HCT116 (cell line): ENCODE results near the gene DIS3L2. TPM values are rescaled to one million over a fixed set of nuclear protein-coding genes. Genes with fewer than 3 reads are reported as not detected.

ENCODE experiments used
- ATAC-seq: fragments of 200-7000 bp; cut with Tn5 transposase; 2 replicates; pipeline ENCODE4 v1.9.1; 2020; ENCODE audit warnings: mild to moderate bottlenecking, moderate library complexity
- BruUV-seq: library from RNA; stranded (reverse); fragments of 400-500 nt; replicated peaks from 2 replicates; lab custom pipeline; 2021; lab: Mats Ljungman, UMichigan
- CTCF ChIA-PET: fragments of 300-600 bp; sonication (Branson Sonifier 250); formaldehyde crosslinking; loops from one replicate; lab custom pipeline; 2021; ENCODE audit warnings: antibody characterized with exemption; lab: Charles Lee
- POLR2A ChIA-PET: fragments of 300-600, 350-600 bp; sonication (Branson Sonifier 250); formaldehyde crosslinking; loops from one replicate; lab custom pipeline; 2021; ENCODE audit warnings: antibody characterized with exemption; lab: Charles Lee
- RAD21 ChIA-PET, 2 experiments: fragments of 300-600 bp; sonication (Branson Sonifier 250); formaldehyde crosslinking; loops; one replicate each; lab custom pipeline; 2023; ENCODE audit warnings: low total read pairs in 2 of 2; ENCODE audit not compliant: uncharacterized antibody in 2 of 2, unreplicated experiment in 2 of 2, low non-redundant PET in 1 of 2; lab: Charles Lee
- DNase-seq: peaks from one replicate; pipeline ENCODE4 v3.0.0-alpha.2; 2010; ENCODE audit warnings: low read depth, low spot score
- H2AFZ ChIP-seq: fragments of 200-600 bp; shearing (Covaris generic), sonication (generic); 2 replicates; pipeline ENCODE4 v1.6.1; 2017; ENCODE audit warnings: low read depth, mixed run types, mixed read lengths, antibody characterized with exemption, low read length; ENCODE audit not compliant: poor library complexity, severe bottlenecking
- H3K27ac ChIP-seq: 2 replicates; pipeline ENCODE4 v1.5.1; 2012; ENCODE audit warnings: low read depth, low read length
- H3K27me3 ChIP-seq: fragments of 200-600 bp; sonication (generic); 2 replicates; pipeline ENCODE4 v1.6.1; 2016; ENCODE audit warnings: mixed run types, low read length, mixed read lengths; ENCODE audit not compliant: insufficient read depth
- H3K36me3 ChIP-seq, 2 experiments: fragments of 200-500 bp in 1 of 2; fragments of 200-600 bp in 1 of 2; sonication (Bioruptor generic) in 1 of 2; sonication (generic) in 1 of 2; 2 replicates each; pipeline versions ENCODE4 v1.5.1 to v1.6.1; 2014 to 2016; ENCODE audit warnings: low read length in 2 of 2, inconsistent platforms in 1 of 2, mixed read lengths in 1 of 2, mixed run types in 1 of 2; ENCODE audit not compliant: insufficient read depth in 2 of 2, control insufficient read depth in 1 of 2
- H3K4me1 ChIP-seq, 2 experiments: fragments of 200-600 bp in 1 of 2; sonication (generic) in 1 of 2; 2 replicates each; pipeline versions ENCODE4 v1.5.1 to v1.6.1; 2012 to 2017; ENCODE audit warnings: low read length in 2 of 2, inconsistent platforms in 1 of 2, mild to moderate bottlenecking in 1 of 2, mixed read lengths in 1 of 2, mixed run types in 1 of 2, moderate library complexity in 1 of 2; ENCODE audit not compliant: insufficient read depth in 2 of 2, control insufficient read depth in 1 of 2
- H3K4me2 ChIP-seq: fragments of 200-600 bp; sonication (generic); 2 replicates; pipeline ENCODE4 v1.6.1; 2017; ENCODE audit warnings: mixed run types, low read length, mixed read lengths
- H3K4me3 ChIP-seq, 2 experiments: fragments of 200-600 bp in 1 of 2; sonication (generic) in 1 of 2; replicated peaks in 1 of 2; 2 replicates each; pipeline ENCODE4 v1.5.1; 2011 to 2016; ENCODE audit warnings: low read length in 2 of 2, control low read depth in 1 of 2, low read depth in 1 of 2, mild to moderate bottlenecking in 1 of 2, mixed read lengths in 1 of 2, mixed run types in 1 of 2
- H3K79me2 ChIP-seq: fragments of 200-600 bp; sonication (generic); 2 replicates; pipeline ENCODE4 v1.6.1; 2017; ENCODE audit warnings: mild to moderate bottlenecking, mixed run types, low read length, moderate library complexity, mixed read lengths; ENCODE audit not compliant: insufficient read depth
- H3K9ac ChIP-seq: fragments of 200-600 bp; sonication (generic); 2 replicates; pipeline ENCODE4 v1.6.1; 2016; ENCODE audit warnings: low read length, mixed read lengths
- H3K9me2 ChIP-seq: fragments of 200-600 bp; sonication (generic), shearing (Covaris generic); 2 replicates; pipeline ENCODE4 v1.6.1; 2017; ENCODE audit warnings: mixed run types, mild to moderate bottlenecking, moderate library complexity; ENCODE audit not compliant: insufficient read depth
- H3K9me3 ChIP-seq, 2 experiments: fragments of 200-500 bp in 1 of 2; fragments of 200-600 bp in 1 of 2; sonication (Bioruptor generic) in 1 of 2; sonication (generic) in 1 of 2; 2 replicates each; pipeline ENCODE4 v1.6.1; 2014 to 2017; ENCODE audit warnings: low read length in 2 of 2, mixed read lengths in 2 of 2, inconsistent platforms in 1 of 2, low read depth in 1 of 2, mild to moderate bottlenecking in 1 of 2, mixed run types in 1 of 2, moderate library complexity in 1 of 2; ENCODE audit not compliant: control insufficient read depth in 1 of 2, insufficient read depth in 1 of 2
- H4K20me1 ChIP-seq: fragments of 200-600 bp; sonication (generic), shearing (Covaris generic); 2 replicates; pipeline ENCODE4 v1.6.1; 2017; ENCODE audit warnings: mixed run types, mild to moderate bottlenecking, moderate library complexity; ENCODE audit not compliant: insufficient read depth
- ATF3 ChIP-seq: IDR thresholded peaks from 2 replicates; pipeline ENCODE4 v1.6.1; 2012
- CBX3 ChIP-seq: IDR thresholded peaks from 2 replicates; pipeline ENCODE4 v1.6.1; 2012; ENCODE audit warnings: low read depth
- CEBPB ChIP-seq: IDR thresholded peaks from 2 replicates; pipeline ENCODE4 v1.6.1; 2012; ENCODE audit warnings: low read depth
- EGR1 ChIP-seq: IDR thresholded peaks from 2 replicates; pipeline ENCODE4 v1.6.1; 2012; ENCODE audit warnings: low read depth
- EZH2 ChIP-seq: fragments of 200-600 bp; sonication (generic); IDR thresholded peaks from 2 replicates; pipeline ENCODE4 v1.6.1; 2017; ENCODE audit warnings: antibody characterized with exemption, mixed run types
- EZH2phosphoT487 ChIP-seq: fragments of 200-600 bp; IDR thresholded peaks from 2 replicates; pipeline ENCODE4 v1.6.1; 2018; ENCODE audit warnings: antibody characterized with exemption, borderline replicate concordance
- JUND ChIP-seq: IDR thresholded peaks from 2 replicates; pipeline ENCODE4 v1.6.1; 2012
- RAD21 ChIP-seq: IDR thresholded peaks from 2 replicates; pipeline ENCODE4 v1.6.1; 2012; ENCODE audit warnings: low read depth, mild to moderate bottlenecking
- SRF ChIP-seq: IDR thresholded peaks from 2 replicates; pipeline ENCODE4 v1.6.1; 2012; ENCODE audit warnings: low read depth
- TCF7L2 ChIP-seq: IDR thresholded peaks from 2 replicates; pipeline ENCODE4 v1.7.0; 2011; ENCODE audit warnings: borderline replicate concordance, inconsistent platforms; ENCODE audit not compliant: insufficient read depth, insufficient read length; ENCODE audit errors: extremely low read depth
- ZFX ChIP-seq: fragments of 450-650 bp; IDR thresholded peaks from 2 replicates; pipeline ENCODE4 v1.6.1; 2017
- ZNF274 ChIP-seq: fragments of 200-500 bp; sonication (Bioruptor generic); IDR thresholded peaks from 2 replicates; pipeline ENCODE4 v1.6.1; 2014; ENCODE audit warnings: mild to moderate bottlenecking, low read depth, low read length, inconsistent platforms
- intact Hi-C: fragments of 100-400 bp; cut with micrococcal nuclease; formaldehyde crosslinking; loops from 2 replicates; pipeline ENCODE4 v1.10.0; 2022
- total RNA-seq: library from RNA; stranded (reverse); gene quantifications from one replicate; pipeline ENCODE4 v1.2.1, GENCODE V29; 2021; ENCODE audit not compliant: unreplicated experiment
- TF ChIP-seq, protein P1 (sequence below), 3 experiments: fragments of 200-600 bp in 1 of 3; sonication (generic) in 1 of 3; IDR thresholded peaks in 2 of 3; conservative IDR thresholded peaks in 1 of 3; 2 replicates each; pipeline ENCODE4 v1.5.1; 2012 to 2017; ENCODE audit warnings: low read depth in 2 of 3, low read length in 2 of 3, antibody characterized with exemption in 1 of 3, borderline replicate concordance in 1 of 3, control low read depth in 1 of 3, mild to moderate bottlenecking in 1 of 3, mixed read lengths in 1 of 3, mixed run types in 1 of 3, moderate library complexity in 1 of 3; ENCODE audit not compliant: insufficient read depth in 1 of 3
- TF ChIP-seq, protein P2 (sequence below): IDR thresholded peaks from 2 replicates; pipeline ENCODE4 v1.6.1; 2011; ENCODE audit warnings: mild to moderate bottlenecking, low read length, moderate library complexity; ENCODE audit not compliant: insufficient replicate concordance; ENCODE audit errors: extremely low read depth

DIS3L2 gene
- total RNA-seq, 1 experiment from 2014 or later, result 42.5 TPM

DNA sequence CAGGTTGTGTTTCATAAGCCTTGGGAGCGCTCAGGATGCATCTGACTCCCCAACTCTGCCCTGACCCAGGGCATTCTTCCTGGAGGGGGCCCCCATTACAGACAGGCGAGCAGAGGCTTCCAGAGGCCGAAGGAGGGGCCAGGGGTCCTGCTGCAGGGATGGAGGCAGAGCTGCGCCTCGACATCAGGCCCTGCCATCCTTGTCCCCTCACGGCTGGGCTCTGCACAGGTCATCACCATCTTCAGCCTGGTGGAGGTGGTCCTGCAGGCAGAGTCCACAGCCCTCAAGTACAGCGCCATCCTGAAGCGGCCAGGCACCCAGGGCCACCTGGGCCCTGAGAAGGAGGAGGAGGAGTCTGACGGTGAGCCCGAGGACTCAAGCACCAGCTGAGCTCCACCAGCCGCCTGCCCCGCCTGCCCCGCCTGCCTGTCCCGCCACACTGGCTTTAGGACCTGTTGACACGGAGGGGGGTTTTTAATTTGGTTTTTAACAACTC, 374.8 kb downstream of the DIS3L2 start:
- POLR2A ChIA-PET, result no interaction called here

DNA sequence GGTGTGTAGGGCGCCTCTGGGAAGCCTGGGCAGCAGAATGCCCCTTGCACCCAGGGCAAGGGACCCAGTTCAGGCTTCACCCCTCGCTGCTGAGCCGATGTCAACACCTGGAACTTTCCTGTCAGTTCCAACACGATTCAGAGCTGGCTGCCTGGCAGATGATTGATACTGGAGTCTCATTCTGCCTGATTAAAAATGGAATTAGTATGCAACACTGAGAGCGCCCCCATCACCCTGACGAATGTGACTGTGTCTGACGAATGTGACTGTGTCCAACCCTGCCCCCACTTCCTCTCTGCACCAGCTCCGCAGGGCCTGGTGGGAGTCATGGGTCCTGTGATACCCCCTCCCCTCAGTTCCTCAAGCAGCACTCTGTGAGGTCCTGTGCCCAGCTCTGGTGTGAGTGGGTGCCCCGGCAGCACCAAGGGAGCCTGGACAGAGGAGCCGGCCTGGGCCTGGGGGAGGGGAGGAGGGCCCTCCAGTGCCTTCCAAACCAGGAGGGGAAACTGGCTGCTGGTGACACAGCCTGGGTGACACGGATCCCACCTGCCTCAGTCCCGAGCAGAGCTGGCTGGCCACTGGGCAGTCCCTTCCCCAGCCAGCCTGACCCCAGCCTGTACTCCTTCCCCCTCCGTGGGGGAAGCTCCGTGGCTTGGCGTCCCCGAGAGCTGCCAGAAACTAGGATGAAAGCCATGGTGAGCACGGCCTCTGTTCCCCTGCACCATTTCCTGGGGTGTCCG, 375.6 kb downstream of the DIS3L2 start:
- Histone ChIP-seq H2AFZ (no peak overlapping the region), H3K36me3 (no peaks in the 10 kb centered on the region), H3K79me2 (no peaks in the 10 kb centered on the region), H3K9me2 (no peaks in the 10 kb centered on the region), H3K9ac (no peak overlapping the region), H3K4me2 (no peak overlapping the region), H3K27me3 (no peaks in the 10 kb centered on the region), H3K9me3 (no peaks in the 10 kb centered on the region), H3K4me1 (no peaks in the 10 kb centered on the region), H3K27ac (no peak overlapping the region), H4K20me1 (no peaks in the 10 kb centered on the region), H3K4me3 (no peak overlapping the region)
- no TSS peak for BruUV-seq
- ChIA-PET POLR2A (no interaction called here), CTCF (no interaction called here), RAD21 (no interaction called here)
- no peak for ATAC-seq
- no peak for DNase-seq
- intact Hi-C loops, result no loop called here
- TF ChIP-seq, protein P1, sequence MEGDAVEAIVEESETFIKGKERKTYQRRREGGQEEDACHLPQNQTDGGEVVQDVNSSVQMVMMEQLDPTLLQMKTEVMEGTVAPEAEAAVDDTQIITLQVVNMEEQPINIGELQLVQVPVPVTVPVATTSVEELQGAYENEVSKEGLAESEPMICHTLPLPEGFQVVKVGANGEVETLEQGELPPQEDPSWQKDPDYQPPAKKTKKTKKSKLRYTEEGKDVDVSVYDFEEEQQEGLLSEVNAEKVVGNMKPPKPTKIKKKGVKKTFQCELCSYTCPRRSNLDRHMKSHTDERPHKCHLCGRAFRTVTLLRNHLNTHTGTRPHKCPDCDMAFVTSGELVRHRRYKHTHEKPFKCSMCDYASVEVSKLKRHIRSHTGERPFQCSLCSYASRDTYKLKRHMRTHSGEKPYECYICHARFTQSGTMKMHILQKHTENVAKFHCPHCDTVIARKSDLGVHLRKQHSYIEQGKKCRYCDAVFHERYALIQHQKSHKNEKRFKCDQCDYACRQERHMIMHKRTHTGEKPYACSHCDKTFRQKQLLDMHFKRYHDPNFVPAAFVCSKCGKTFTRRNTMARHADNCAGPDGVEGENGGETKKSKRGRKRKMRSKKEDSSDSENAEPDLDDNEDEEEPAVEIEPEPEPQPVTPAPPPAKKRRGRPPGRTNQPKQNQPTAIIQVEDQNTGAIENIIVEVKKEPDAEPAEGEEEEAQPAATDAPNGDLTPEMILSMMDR (IDR thresholded peaks at IDR 0.05 in 2 of 3, conservative IDR thresholded peaks at IDR 0.05 in 1 of 3; ENCODE audit: borderline replicate concordance in 1 of 3, insufficient read depth in 1 of 3, low read depth in 2 of 3, low read length in 2 of 3), result no peak
- no peak for TF ChIP-seq CBX3
- no peak for TF ChIP-seq RAD21
- TF ChIP-seq ZFX, result no peak
- TF ChIP-seq JUND, result no peak
- no peak for TF ChIP-seq CEBPB
- no peak for TF ChIP-seq EZH2
- TF ChIP-seq ZNF274, result no peak
- TF ChIP-seq SRF, result no peak
- no peak for TF ChIP-seq EGR1
- no peak for TF ChIP-seq TCF7L2
- TF ChIP-seq EZH2phosphoT487, result no peak

More for the DNA sequence above, 374.8 kb downstream of the DIS3L2 start:
- Histone ChIP-seq H3K4me2 (no peak overlapping the region), H3K79me2 (no peaks in the 10 kb centered on the region), H3K9me3 (no peaks in the 10 kb centered on the region), H4K20me1 (no peaks in the 10 kb centered on the region), H3K27ac (no peak overlapping the region), H3K4me3 (no peak overlapping the region), H3K9me2 (no peaks in the 10 kb centered on the region), H2AFZ (no peak overlapping the region), H3K27me3 (no peaks in the 10 kb centered on the region), H3K9ac (no peak overlapping the region), H3K4me1 (no peaks in the 10 kb centered on the region), H3K36me3 (no peaks in the 10 kb centered on the region)
- DNase-seq (no peak), ATAC-seq (no peak)
- no TSS peak for BruUV-seq
- CTCF ChIA-PET, result no interaction called here
- intact Hi-C loops, result no loop called here
- RAD21 ChIA-PET, result no interaction called here
- TF ChIP-seq, protein P2, sequence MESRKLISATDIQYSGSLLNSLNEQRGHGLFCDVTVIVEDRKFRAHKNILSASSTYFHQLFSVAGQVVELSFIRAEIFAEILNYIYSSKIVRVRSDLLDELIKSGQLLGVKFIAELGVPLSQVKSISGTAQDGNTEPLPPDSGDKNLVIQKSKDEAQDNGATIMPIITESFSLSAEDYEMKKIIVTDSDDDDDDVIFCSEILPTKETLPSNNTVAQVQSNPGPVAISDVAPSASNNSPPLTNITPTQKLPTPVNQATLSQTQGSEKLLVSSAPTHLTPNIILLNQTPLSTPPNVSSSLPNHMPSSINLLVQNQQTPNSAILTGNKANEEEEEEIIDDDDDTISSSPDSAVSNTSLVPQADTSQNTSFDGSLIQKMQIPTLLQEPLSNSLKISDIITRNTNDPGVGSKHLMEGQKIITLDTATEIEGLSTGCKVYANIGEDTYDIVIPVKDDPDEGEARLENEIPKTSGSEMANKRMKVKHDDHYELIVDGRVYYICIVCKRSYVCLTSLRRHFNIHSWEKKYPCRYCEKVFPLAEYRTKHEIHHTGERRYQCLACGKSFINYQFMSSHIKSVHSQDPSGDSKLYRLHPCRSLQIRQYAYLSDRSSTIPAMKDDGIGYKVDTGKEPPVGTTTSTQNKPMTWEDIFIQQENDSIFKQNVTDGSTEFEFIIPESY, result no peak
- TF ChIP-seq RAD21 (no peak), EZH2 (no peak), ATF3 (no peak)
